Erythroblast (primary cell): Measurements from ENCODE around the gene RAB13.

Experiments
- DNase-seq, 2 experiments: peaks; one replicate each; lab custom pipeline; 2025; lab: John Stamatoyannopoulos, UW
- GATA1 ChIP-seq: IDR thresholded peaks from 2 replicates; pipeline ENCODE4 v1.6.1; 2011; ENCODE audit warnings: low read depth, mild to moderate bottlenecking, control low read depth, low read length, moderate library complexity
- POLR2A ChIP-seq: IDR thresholded peaks from 2 replicates; pipeline ENCODE4 v1.6.1; 2011; ENCODE audit warnings: mild to moderate bottlenecking, low read length

RAB13 gene

GRCh38 chr1:153939476-153939875 is 46.7 kb downstream of the RAB13 start:
- no peak for TF ChIP-seq GATA1
- TF ChIP-seq POLR2A: no peak
- DNase-seq: no peak

DNA sequence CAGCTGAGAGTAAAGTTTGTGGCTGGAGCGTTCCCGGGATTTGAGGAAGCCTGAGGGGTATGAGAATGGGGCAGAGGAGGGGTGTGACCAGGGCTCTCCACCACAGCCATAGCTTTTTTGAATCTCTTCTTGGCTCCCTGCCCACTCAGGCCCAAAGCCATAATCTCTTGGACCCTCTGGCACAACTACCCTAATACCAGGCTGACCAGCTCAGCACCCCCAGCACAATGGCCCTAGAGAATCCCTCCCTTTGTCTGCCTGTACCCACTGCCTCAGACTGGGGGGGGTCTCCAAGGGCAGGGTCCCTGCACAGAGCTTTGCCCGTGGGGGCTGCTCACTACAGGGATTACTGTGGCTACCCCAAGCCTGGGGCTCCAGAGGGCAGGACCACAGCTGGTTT is 47.1 kb downstream of the RAB13 start:
- DNase-seq: no peak
- TF ChIP-seq POLR2A (no peak), GATA1 (no peak)

GRCh38 chr1:153937331-153937730 is 48.8 kb downstream of the RAB13 start:
- TF ChIP-seq POLR2A (no peak), GATA1 (no peak)
- no peak for DNase-seq

GRCh38 chr1:153936011-153936802 is 49.9 kb downstream of the RAB13 start:
- no peak for DNase-seq
- no peak for TF ChIP-seq GATA1
- no peak for TF ChIP-seq POLR2A

- TF ChIP-seq GATA1 (no peak), POLR2A (no peak)
- no peak for DNase-seq
Measured at GRCh38 chr1:153934746-153935145, 51.4 kb downstream of the RAB13 start.

DNA sequence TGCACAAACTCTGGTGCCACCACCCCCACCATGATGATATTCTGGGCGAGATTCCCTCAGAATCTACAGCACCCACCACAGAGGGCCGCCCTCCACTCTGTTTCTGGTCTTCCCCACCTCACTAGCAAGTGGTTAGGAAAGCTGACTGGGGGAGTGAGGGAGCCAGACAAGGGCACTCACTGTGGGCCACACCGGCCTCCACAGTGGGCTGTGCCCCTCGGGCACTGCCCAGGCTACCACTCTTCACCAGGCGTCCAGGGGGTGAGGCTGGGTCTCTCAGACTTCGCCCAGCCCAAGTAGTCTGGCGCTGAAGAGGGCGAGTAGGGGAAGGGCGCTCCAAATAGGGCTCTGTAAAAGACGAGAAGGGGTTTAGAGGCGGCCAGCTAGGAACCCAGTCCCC is 52.2 kb downstream of the RAB13 start:
- TF ChIP-seq GATA1 (no peak), POLR2A (no peak)
- DNase-seq: no peak

DNA sequence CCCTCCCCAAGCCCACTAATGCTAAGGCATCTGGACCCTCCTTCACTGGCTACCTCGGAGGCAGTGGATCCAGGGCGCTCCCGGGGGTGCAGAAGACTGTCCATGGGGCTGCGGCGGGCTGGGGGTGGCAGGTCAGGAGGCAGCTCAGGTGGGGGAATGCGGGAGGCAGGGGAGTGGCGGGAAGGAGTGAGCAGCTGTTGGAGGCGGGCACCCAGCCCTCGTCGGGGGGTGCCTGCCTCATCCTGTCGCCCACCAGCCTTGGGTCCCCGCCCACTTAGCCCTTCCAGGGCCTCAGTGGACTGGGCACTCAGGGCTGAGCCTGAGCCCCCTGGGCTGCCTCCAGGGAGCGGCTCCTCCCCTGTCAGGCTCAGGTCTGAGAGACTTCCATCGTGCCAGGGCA is 52.7 kb downstream of the RAB13 start:
- TF ChIP-seq GATA1 (no peak), POLR2A (no peak)

GRCh38 chr1:153932156-153933131 is 53.7 kb downstream of the RAB13 start:
- no peak for DNase-seq
- TF ChIP-seq POLR2A (no peak), GATA1 (no peak)

More for the DNA sequence above, 52.7 kb downstream of the RAB13 start:
- DNase-seq: no peak
